GM18951 (cell line): Measurements from ENCODE around the gene SCARB1.

Experiments used
- POLR2A ChIP-seq: IDR thresholded peaks from 4 replicates; pipeline ENCODE4 v1.6.1; 2011; ENCODE audit warnings: mild to moderate bottlenecking; ENCODE audit not compliant: insufficient read length, insufficient read depth; ENCODE audit errors: extremely low read depth
- in situ Hi-C: fragments of 300-500 bp; cut with MboI; formaldehyde crosslinking; loops from one replicate; pipeline ENCODE4 v1.12.0; 2022; ENCODE audit warnings: low sequenced_read_pairs, mixed read lengths, inconsistent platforms; ENCODE audit not compliant: unreplicated experiment

Gene SCARB1

DNA sequence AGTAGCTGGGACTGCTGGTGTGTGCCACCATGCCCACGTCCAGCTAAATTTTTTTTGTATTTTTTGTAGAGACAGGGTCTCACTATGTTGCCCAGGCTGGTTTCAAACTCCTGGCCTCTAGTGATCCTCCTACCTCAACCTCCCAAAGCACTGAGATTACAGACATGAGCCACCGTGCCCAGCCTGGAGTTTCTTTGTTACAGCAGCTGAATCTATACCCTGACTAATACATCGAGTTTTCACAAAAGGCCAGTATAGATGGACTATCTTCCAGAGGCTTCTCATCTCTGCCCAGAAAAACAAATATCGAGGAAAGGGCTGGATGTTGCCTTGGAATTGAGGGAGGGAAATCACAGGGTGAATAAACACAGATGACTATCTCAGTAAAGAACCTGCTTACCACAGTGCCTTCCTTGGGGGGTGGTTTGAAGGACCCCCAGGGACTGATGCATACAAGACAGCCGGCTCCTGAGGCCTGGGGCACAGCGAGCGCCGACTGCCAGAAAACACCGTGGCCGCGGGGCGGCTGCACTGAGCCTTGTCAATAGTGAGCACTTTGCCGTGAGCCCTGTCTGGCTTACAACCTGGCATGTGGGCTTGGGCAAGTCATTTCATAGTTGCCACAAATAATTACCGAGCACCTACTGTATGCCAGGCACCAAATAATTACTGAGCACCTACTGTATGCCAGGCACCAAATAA is 111.9 kb downstream of the SCARB1 start:
- TF ChIP-seq POLR2A: no peak
- in situ Hi-C loops: loop anchor here (25.0 kb wide), 2 partner anchors 190 to 390 kb away; partner anchors contain the start of gene NCOR2

DNA sequence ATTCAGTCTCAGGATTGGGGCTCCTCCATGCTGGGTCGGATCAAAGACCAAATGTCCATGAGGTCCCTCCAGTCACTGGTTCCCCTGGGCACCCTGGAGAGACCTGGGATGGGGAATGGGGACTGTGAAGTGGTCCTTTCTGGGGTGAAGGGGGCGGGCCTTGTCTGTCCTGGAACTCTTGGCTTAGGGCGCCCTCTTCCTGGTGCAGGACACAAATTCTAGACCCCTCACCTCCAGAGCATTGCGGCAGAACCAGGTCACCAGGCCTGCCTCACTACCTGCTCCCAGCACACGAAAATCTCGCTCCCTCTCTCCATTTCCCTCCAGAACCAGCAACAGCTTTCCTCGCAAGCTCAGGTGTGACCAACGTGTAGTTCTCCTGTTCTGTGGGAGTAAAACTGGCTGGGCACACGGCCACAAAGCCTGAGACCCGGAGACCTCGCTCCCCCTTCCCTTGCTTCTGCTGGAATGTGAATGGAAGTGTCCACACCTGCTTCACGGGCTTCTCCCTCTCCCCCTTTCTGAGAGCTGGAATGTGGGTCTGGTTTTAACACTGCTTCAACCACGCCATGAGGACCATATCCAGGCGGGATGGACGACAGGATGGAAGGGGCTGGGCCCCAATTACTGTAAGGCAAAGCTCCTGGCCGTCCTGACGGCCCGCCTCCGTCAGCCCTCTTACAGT is 112.7 kb downstream of the SCARB1 start:
- in situ Hi-C loops: loop anchor here (25.0 kb wide), 2 partner anchors 189 to 389 kb away; partner anchors contain the start of gene NCOR2

DNA sequence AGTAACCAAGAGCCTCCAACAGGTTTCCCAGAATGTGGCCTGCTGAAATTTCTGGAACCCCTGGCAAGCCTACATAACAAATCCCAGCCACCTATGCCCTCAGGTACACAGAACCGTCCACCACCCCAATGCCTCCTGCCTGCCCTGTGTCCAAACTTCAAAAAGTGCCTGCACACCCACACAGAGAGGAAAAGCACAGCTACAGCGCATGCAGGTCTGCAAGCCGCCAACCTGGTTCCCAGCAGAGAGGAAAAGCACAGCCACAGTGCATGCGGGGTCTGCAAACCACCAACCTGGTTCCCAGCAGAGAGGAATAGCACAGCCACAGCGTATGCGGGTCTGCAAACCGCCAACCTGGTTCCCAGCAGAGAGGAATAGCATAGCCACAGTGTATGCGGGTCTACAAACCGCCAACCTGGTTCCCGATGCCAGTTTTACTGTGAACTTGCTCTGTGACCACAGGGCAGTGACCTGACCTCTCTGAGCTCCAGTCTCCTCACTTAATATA is 113.5 kb downstream of the SCARB1 start:
- in situ Hi-C loops: loop anchor here (25.0 kb wide), 2 partner anchors 188 to 388 kb away; partner anchors contain the start of gene NCOR2
- TF ChIP-seq POLR2A: no peak

More for the DNA sequence above, 112.7 kb downstream of the SCARB1 start:
- no peak for TF ChIP-seq POLR2A

DNA sequence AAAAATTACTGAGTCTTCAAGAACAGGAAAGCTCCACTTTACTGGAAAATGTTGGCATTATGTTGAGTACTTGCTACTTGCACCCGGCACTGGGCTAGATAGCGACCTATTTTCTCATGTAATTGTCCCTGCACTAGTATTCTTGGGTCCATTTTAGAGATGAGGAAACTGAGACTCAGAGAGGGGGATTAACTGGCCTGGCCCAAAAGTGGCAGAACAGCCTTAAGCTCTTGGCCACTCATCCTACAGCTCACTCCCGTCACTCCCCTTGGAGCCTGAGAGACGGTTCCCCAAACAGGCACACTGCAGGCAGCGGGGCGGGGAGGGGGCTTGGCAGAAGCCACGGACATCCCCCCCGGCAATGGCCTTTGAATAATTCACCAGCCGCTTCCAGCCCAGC is 113.9 kb downstream of the SCARB1 start:
- in situ Hi-C loops: loop anchor here (25.0 kb wide), 2 partner anchors 187 to 387 kb away; partner anchors contain the start of gene NCOR2
- TF ChIP-seq POLR2A: no peak

DNA sequence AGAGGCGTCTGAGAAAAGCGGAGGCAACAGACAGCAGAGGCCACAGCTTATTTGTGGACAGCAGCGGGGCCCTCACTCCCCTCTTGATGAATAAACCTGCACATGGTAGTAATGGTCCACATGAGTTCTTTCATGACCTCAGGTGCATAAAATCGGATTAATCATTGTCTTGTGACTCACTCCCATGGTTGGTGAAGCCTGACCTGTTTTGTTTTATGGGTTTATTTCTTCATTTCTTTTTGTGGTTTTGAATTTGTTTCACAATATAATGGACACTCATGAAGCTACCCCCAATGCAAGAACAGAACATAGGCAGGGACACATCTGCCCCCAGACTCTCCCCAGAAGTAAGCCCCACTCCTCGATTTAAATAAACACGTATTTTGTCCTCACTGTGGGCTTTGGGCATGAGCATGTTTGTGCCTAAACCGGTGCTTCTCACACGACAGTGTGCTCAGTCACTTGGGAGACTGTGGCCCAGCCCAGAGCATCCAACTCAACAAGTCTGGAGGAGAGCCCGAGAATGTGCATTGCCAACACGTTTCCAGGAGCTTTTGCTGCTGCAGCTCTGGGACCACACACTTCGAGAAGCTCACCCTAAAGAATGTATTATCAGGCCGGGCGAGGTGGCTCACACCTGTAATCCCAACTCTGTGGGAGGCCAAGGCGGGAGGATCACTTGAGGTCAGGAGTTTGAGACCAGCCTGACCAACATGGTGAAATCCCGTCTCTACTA is 116.1 kb downstream of the SCARB1 start:
- in situ Hi-C loops: no loop called here
- no peak for TF ChIP-seq POLR2A

DNA sequence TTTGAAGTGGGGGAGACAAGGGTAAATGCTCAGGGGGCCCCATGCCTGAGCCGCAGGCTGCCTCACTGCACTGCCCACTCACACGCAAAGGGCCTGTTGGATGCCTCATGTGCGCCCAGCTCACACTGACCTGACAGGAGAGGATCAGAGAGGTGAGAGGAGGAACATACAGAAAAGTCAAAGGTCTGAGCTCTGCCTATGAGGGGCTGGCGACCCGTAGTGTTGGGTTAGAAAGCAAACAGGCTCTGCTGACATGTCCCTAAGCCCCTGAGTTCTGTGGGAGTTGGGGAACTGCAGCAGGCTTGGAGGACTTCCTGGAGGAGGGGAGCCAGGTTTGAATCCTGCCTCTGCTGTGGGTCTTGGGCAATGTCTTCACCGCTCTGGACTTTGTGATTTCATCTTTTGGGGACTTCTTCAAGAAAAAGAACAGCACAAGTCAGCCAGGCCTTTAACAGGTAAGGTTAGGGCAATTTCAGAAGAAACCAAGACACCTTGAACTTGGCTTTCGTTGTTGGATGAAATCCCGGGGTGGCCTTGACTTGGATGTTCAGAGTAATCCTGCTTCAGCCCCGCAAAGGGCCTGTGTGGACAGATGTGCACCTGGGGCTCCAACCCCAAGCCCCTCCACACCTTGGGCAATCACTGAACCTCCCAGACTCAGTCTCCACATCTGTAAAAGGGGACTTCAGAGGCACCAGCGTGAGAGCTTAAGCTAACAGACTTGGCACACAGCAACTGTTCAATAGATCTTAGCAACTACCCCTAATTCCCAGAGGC is 116.8 kb downstream of the SCARB1 start:
- in situ Hi-C loops: no loop called here

DNA sequence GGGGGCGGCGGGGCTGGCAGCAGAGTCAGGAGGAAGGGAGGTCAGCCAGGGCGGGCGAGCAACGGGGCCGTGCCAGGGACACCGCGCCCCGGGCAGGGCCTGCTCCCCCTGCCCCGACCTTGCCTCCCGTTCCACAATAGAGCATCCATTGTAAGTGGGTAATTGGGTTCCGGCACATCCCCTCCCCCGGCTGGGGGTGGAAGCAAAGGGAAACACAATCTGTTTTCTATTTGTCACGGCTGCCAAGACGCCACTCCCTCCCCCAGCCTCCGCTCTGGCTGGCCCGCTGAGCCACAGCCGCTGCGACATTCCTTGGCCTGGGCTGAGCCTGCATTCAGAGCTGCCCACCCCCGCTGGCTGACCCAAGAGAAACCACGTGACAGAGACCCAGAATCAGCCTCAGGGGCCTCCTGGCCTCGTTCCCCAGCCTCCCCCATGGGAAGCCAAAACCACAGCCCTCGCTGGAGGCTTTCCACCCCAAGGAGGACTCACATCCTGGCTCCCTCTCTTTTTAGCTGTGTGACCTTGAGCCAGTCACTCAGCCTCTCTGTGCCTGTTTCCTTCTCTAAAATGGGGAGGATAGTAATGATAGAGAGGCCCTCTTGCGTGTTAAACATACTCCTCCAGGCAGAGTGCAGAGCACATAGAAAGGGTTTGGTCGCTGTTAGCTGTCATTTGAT is 117.6 kb downstream of the SCARB1 start:
- TF ChIP-seq POLR2A: no peak
- in situ Hi-C loops: no loop called here

More for the DNA sequence above, 116.8 kb downstream of the SCARB1 start:
- TF ChIP-seq POLR2A: no peak

DNA sequence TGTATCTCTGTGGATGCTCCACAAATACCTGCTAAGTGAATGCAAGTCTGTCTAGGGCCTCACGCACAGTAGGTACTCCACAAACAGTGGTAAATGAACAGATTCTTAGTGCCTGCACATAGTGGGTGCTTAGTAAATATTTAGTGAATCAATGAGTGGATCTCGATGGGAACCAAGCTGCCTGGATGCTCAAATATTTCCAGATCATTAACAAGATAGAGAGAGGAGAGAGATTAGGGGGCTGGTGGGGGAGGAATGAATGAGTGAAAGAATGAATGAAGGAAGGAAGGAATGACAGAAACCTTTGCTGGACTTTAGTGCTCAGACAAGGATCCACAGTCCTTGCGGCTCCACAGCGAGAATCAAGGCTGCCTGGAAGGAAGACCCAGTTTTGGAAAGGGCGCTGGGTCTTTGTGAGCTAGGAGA is 118.2 kb downstream of the SCARB1 start:
- in situ Hi-C loops: no loop called here

DNA sequence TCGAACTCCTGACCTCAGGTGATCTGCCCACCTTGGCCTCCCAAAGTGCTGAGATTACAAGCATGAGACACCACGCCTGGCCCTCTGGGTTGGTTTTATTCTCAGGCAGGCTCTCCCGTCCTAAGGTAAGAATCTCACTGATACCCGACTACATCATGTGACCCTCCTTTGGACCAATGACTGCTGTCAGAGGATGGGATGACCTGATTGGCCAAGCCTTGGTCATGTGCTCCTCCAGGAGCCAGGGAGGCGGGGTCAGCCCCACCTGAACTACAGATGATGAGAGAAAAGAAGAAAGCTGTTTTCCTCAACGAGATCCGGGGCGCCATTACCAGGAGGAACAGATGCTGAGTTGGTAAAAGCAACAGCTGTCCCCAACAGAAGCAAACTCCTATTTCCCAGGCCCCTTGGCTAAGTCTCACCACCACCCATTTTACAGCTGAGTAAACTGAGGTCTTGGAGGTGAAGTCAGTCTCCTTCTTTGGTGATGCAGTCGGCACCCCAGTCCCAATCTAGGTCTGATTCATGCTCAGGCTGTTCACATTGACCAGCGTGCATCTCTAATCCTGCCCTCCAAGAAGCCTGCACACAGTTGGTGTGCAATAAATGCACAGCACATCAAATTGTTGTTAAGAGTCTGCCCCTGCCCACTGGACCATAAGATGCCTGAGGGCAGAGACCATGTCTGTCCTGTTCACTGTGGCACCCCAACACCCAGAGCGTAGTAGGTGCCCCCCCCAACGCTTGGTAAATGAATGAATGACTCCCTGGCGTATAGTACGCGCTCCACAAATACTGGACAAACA is 118.8 kb downstream of the SCARB1 start:
- no peak for TF ChIP-seq POLR2A
- in situ Hi-C loops: no loop called here

More for the DNA sequence above, 118.2 kb downstream of the SCARB1 start:
- TF ChIP-seq POLR2A: no peak

DNA sequence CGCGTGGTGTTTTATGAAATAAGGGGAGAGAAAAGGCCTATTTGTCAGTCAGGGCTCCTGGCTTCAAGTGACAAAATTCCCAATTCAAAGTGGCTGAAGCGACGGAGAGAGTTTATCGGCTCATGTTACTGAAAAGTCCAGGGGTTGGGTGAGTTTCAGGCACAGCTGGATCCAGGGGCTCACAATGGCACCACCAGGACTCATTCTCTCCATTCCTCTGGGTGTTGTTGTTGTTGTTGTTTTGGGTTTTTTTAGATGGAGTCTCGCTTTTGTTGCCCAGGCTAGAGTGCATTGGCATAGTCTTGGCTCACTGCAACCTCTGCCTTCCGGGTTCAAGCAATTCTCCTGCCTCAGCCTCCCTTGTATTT is 119.4 kb downstream of the SCARB1 start:
- in situ Hi-C loops: no loop called here
- no peak for TF ChIP-seq POLR2A
